ENCODE results near the gene TSPAN18.
"Not testable (repeated sequence)": the region's sequence is repeated elsewhere in the genome, so short reads cannot be mapped to it uniquely, and the experiment has no call there.

Gene TSPAN18

DNA sequence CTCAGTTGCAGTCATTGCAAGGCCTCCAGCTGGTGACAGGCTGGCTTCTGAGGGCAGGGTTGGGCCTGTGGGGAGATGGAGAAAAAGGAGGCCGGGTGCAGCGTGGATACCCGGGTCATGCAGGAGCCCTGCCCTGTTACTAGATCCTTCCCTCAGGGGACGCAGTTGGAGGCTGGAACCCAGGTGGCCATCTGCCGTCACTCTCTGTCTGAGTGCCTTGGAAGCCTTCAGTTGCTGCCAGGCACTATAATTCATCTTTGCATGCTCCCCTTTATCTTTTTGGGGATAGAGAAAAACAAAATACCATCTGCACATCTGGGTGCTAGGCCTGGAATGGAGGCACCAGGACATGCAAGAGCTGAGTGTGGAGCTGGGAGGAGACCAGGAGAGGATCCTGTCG lies 141.3 kb downstream of the TSPAN18 start:
- TF ChIP-seq, protein P1, sequence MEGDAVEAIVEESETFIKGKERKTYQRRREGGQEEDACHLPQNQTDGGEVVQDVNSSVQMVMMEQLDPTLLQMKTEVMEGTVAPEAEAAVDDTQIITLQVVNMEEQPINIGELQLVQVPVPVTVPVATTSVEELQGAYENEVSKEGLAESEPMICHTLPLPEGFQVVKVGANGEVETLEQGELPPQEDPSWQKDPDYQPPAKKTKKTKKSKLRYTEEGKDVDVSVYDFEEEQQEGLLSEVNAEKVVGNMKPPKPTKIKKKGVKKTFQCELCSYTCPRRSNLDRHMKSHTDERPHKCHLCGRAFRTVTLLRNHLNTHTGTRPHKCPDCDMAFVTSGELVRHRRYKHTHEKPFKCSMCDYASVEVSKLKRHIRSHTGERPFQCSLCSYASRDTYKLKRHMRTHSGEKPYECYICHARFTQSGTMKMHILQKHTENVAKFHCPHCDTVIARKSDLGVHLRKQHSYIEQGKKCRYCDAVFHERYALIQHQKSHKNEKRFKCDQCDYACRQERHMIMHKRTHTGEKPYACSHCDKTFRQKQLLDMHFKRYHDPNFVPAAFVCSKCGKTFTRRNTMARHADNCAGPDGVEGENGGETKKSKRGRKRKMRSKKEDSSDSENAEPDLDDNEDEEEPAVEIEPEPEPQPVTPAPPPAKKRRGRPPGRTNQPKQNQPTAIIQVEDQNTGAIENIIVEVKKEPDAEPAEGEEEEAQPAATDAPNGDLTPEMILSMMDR (IDR thresholded peaks at IDR 0.05; ENCODE audit: insufficient read depth, missing control alignments), result no peak
- DNase-seq (ENCODE audit: insufficient read length, low spot score), result no peak
- FAIRE-seq, result no peak

DNA sequence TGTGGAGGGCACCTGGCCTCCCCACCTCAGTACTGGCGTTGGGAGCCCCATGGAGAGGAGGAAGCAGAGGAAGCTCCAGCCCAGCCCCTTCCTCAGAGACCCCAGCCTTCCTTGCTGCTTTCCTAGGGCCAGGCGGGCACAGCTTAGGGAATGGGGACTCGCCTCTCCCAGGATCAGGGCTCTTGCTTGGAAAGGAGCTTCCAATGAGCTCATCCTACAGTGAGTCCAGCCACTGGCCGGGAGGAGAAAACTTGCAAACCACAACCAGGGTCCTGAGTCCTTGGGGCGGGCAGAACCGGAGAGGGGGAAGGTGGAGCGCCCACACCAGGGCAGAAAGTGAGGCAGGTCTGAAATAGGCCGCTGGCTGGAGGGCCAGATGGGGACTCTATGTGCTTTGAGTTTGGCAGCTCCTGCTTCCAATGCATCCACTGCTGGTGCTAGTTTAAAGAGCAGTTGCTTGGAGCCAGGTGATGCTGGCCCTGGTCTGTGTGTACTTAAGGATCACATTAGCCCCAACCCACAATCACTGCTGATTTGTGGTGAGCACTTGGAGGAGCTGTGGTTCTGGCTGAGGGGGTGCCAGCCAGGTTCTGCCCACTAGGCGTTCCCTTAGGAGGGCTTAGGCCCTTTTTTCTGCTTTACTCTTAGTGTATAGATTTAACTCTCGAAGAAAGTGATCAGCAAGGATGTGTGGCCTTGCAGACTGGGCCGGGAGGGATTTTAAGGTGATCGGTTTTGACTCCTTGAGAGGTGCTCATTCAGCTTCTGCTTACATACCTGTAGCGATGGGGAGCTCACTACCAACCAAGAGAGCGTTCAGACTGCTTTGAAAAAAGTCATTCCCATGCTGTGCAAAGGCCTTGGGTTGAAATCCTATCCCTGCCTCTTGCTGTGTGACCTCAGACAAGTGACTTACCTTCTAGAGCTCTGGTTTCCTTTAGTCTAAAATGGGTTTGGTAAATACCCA lies 142.0 kb downstream of the TSPAN18 start:
- no peak for FAIRE-seq
- TF ChIP-seq, protein P1 (IDR thresholded peaks at IDR 0.05; ENCODE audit: insufficient read depth, missing control alignments), result no peak
- no peak for DNase-seq (ENCODE audit: insufficient read length, low spot score)

DNA sequence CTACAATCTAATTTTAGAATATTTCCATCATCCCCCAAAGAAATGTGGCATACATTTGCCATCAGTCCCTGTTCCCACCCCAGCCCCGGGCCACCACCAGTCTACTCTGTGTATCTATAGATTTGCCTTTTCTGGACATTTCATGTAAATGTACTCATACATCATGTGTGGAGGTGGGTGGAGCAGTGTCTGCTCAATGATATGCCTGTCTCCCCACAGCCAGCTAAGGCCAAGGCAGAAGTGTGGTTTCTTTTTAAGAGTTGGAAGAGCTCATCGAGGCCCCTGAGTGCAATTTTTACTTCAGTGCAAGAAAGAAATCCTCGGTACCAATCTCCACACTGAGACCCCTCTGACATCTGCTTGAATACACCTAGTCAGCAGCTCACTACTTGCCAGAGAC lies 143.4 kb downstream of the TSPAN18 start:
- no peak for FAIRE-seq
- TF ChIP-seq, protein P1 (IDR thresholded peaks at IDR 0.05; ENCODE audit: insufficient read depth, missing control alignments), result no peak
- no peak for DNase-seq (ENCODE audit: insufficient read length, low spot score)

DNA sequence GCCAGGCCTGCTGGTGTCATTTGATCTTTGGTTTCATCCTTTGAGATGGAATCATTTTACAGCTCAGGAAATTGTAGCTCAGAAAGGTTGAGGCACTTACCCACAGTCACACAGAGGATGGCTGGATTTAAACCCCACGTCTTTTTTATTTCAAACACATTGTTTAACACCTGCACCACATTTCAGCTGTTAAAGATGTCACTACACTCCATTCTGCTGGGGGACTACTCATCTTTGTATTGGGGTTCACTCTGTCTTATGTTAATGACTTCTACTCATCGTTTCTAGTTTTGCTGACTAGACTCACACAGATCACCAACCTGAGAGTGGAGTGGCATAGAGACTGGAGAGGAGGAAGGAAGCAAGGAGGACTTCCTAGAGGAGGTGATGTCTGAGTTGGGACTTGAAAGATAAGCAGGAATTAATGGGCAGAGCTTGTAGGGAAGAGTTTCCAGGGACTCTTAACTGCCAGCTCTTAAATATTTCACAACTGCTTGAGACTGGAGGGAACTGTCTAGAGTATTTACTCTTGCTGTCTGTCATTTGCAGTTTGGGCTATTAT lies 143.9 kb downstream of the TSPAN18 start:
- FAIRE-seq, result no peak
- no peak for DNase-seq (ENCODE audit: insufficient read length, low spot score)

DNA sequence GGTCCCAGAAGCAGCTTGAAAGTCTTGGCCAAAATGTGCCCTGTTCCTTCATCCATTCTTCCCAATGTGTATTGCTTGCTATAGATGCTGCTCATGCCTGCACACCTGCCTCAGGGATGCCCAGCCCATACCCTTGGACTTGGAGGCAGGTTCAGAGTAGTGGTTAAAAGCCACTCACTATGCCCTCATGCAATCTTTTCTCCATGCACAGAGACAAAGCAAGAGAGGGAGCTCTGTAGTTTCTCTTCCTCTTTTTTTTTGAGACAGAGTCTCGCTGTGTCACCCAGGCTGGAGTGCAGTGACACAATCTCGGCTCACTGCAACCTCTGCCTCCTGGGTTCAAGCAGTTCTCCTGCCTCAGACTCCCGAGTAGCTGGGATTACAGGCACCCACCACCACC lies 144.9 kb downstream of the TSPAN18 start:
- FAIRE-seq, result not testable (repeated sequence)

More for the DNA sequence above, 143.9 kb downstream of the TSPAN18 start:
- TF ChIP-seq, protein P1 (IDR thresholded peaks at IDR 0.05; ENCODE audit: insufficient read depth, missing control alignments), result no peak

DNA sequence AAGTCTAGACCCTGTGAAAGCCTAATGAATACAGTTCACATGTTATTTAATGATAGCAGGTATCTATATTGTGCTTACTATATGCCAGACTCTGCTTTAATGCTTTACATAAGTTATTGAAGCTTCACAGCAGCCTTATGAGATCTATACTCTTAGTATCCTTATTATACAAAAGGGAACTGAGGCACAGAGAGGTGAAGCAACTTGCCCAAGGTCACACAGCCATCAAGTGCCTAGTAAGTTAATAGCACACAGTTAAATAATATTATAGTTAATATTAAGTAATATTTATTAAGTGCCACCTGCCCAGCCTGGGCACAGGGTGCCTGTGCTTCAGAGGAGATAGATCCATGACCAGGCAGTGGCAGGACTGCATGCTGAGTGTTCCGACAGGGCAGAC lies 145.8 kb downstream of the TSPAN18 start:
- no peak for DNase-seq (ENCODE audit: insufficient read length, low spot score)
- FAIRE-seq, result no peak
- TF ChIP-seq, protein P1 (IDR thresholded peaks at IDR 0.05; ENCODE audit: insufficient read depth, missing control alignments), result no peak

More for the DNA sequence above, 144.9 kb downstream of the TSPAN18 start:
- DNase-seq (ENCODE audit: insufficient read length, low spot score), result not testable (repeated sequence)

DNA sequence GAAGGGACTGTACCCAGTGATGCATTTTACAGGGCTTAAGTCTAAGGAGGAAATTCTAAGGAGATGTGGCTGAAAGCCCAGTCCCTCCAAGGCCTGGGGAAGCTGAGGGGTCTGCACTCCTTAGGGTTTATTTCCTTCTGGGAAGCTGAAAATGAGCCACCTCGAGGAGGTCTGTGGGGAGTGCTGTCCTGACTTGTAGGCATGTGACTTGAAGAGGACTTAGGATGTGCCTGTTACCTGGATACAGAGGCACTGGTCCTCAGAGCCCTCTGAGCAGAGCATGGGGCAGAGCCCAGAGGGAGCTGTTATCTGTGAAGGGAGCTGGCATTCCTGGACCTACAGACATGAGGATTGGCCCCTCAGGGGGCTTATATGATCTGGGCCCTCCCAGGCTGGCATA lies 146.8 kb downstream of the TSPAN18 start:
- DNase-seq (ENCODE audit: insufficient read length, low spot score) (no peak), FAIRE-seq (no peak)
- TF ChIP-seq, protein P1 (IDR thresholded peaks at IDR 0.05; ENCODE audit: insufficient read depth, missing control alignments), result no peak

Data from D721Med (cell line).